DLD1 (cell line): ENCODE results near the gene CACNA2D2.

Source experiments
- in situ Hi-C: cut with HindIII; loops from 2 replicates; pipeline ENCODE4 v1.10.0; 2017; ENCODE audit warnings: low sequenced_read_pairs

CACNA2D2 gene

GRCh38 chr3:50375258-50375931 lies 128.0 kb downstream of the CACNA2D2 start:
- in situ Hi-C loops: no loop called here

GRCh38 chr3:50374363-50375257 lies 128.8 kb downstream of the CACNA2D2 start:
- in situ Hi-C loops: no loop called here

DNA sequence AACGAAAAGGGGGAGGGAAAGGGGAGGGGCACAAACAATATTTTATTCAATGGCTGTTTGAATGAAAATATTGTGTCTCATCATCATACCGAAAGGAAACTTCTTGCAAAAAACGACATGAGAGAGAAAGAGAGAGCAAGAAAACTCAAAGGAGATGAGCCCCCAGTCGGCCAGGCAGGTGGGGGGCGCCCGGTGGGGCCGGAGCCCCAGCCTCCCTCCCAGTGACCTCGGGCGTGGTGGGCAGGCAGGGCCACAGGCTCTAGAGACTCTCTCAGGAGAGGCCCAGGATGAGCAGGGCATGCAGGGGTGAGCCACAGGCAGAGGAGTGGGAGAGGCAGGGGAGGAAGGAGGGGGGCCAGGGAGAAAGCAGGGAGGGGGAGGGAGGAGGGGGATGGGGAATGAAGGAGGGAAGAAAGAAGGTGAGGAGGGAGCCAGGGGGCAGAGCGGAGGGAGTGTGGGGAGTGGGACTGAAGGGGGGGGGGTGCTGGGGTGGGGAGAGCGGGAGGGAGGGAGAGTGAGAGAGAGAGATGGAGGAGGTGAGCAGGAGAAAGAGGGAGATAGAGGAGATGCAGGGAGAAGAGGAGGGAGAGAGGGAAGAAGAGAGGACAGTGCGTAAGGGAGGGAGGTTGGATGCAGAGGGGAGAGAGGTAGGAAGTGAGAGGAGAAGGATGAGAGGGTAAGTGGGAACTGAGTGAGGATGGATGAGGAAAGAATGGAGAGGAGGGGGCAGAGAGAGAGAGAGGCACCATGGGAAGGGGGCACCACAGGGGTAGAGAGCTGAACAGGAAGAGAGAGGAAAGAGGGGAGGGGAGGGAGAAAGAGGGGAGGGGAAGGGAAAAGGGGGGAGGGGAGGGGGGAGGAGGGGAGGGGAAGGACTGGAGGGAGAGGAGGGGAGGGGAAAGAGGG lies 130.0 kb downstream of the CACNA2D2 start:
- in situ Hi-C loops: no loop called here

DNA sequence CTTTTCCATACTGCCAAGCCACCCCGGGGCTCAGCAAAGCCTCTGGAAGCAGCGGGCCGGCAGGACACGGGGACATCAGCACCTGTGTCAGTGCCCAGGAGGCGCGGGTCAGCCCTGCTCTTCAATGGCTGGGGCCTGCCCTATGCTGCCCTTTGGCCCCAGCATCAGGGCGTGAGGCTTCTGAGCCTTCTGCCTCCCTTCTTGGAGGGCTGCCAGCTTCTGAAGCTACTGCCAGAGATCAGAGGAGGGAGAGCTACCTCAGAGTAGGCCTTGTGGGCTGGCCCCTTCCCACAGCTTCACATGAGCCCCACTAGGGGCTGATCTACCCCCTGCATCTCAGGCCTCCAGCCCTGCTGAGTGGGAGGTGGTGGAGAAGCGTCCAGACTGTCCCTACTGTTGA lies 131.1 kb downstream of the CACNA2D2 start:
- in situ Hi-C loops: no loop called here

- in situ Hi-C loops: no loop called here
Observed at GRCh38 chr3:50371133-50371685, 132.2 kb downstream of the CACNA2D2 start.

DNA sequence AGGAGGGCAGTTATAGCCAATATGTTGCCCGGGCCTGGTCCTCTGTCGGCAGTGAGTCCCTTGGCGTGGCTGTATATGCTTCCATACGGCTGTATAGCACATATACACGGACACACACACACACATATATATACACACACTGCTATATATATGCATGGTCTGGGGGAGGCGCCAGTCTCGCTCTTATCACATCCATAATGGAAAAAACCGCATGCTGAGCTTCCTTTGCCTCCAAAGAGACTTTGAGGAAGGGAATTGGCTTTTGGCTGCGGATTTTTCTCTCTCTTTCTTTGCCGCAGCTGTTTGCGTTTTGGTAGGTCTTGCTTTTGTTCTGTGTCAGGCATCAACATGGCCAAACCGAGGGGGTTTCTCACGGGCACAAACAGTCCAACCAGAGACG lies 132.8 kb downstream of the CACNA2D2 start:
- in situ Hi-C loops: no loop called here

DNA sequence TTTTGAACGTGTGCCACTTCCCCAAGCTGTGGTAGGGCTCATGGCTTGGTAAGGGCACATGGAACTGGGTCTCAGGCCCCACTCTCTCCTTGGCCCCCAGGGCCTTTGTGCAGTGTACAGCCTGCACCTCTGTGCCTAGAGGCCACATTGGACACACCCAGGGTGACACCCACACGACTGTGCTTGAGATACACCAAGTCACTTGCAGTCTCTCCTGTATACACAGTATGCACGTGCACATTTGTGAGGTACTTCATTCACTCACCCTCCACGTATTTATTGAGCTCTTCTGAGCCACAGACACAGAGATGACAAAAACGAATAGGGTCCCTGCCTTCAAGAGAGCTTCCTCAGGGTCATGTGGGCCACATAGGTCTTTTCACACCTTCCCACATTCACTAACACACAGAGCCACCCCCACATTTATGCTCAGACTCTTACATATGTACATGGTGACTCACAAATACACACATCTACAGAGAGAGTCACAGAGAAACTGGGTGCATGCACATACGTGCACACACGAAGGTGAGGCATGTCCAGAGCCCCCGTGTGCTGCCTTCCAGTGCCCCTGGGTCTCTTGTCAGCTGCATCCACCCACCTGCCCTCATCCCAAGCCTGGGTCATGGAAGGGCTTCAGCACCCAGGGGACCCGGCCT lies 134.3 kb downstream of the CACNA2D2 start:
- in situ Hi-C loops: no loop called here

DNA sequence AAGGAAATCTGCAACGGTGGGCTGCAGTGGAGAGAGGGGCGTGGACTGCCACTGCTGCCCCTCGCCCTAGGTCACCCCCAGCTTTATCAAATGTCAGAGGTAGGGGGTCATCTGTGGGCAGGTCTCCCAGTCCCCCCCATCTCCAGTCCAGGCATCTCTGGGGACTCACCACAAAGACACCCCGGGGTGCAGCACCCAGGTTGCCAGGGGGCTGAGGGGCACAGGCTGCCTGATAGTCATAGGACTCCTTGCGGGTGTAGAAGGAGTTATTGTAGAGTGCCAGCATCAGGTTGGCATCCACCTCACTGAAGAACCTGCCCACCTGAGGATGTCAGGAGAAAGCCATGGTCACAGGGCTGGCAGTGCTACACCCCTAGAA lies 137.6 kb downstream of the CACNA2D2 start:
- in situ Hi-C loops: no loop called here

GRCh38 chr3:50365080-50365841 lies 138.2 kb downstream of the CACNA2D2 start:
- in situ Hi-C loops: no loop called here

DNA sequence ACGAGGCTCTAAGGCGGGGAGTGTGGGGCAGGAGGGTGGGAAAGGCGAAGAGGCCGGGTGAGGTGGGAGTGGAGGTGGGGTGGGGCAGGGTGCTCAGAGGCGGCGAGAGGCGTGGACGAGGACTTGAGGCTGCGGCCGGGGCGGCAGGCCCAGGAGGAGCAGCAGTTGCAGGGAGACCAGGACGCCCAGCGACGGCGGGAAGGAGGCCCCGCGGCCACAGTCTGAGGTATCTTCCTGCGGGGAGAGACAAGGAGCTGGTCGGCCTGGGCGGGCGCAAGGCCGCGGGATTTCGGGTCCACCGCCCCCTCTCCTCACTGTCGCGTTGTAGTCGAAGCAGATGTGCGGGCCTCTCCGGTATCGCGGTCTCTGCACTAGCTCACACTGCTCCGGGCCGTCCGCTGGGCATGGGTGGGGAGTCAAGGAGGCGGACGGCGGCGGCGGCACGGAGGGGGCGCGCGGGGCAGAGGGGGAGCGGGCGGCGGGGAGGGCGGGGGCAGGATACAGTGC lies 138.8 kb downstream of the CACNA2D2 start:
- in situ Hi-C loops: no loop called here

GRCh38 chr3:50359760-50360110 lies 143.7 kb downstream of the CACNA2D2 start:
- in situ Hi-C loops: no loop called here

- in situ Hi-C loops: no loop called here
Observed at GRCh38 chr3:50358911-50359759, 144.3 kb downstream of the CACNA2D2 start, which contains the start of gene TMEM115. TSS of gene TMEM115 (minus strand) at chr3:50359521. CDS start at chr3:50359063, 458 bp downstream.

GRCh38 chr3:50358355-50358910 lies 145.0 kb downstream of the CACNA2D2 start:
- in situ Hi-C loops: no loop called here

GRCh38 chr3:50357481-50357880 lies 146.0 kb downstream of the CACNA2D2 start:
- in situ Hi-C loops: no loop called here

GRCh38 chr3:50356553-50356952 lies 146.9 kb downstream of the CACNA2D2 start:
- in situ Hi-C loops: no loop called here

GRCh38 chr3:50355829-50356552 lies 147.4 kb downstream of the CACNA2D2 start:
- in situ Hi-C loops: no loop called here

DNA sequence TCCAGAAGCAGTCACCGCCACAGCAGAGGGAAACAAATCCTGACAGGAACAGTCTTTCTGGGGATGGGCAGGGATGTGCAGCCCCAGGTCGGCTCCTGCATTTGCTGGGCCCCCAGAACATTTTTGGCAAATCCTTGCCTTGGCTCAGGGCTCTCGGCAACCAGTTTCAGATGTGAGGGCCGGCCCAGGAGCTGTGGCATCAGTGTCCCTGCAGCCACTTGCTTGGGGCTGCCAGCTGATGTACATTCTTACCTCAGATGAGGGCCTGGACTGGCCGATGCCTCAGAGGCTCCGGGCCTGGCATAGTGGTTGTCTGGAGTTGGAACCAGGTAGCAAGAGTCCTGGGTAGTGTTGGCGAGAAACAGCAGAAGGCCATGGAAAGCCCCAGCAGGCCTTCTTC lies 148.6 kb downstream of the CACNA2D2 start:
- in situ Hi-C loops: no loop called here
